ENCODE results near the gene ZNHIT1. TPM values are rescaled to one million over a fixed set of nuclear protein-coding genes. Genes with fewer than 3 reads are reported as not detected.
"Not testable (repeated sequence)": the region's sequence is repeated elsewhere in the genome, so short reads cannot be mapped to it uniquely, and the experiment has no call there.

ZNHIT1 gene
- total RNA-seq, 1 experiment from 2014 or later, result 106 TPM

- in situ Hi-C loops (cut with HindIII; ENCODE audit: low pct_unique_long_range_greater_than_20kb, low sequenced_read_pairs); DNase-seq (ENCODE audit: low read depth): not testable (repeated sequence)
Measured at GRCh38 chr7:101253199-101253598, 35.2 kb downstream of the ZNHIT1 start.

GRCh38 chr7:101255796-101256195, 37.8 kb downstream of the ZNHIT1 start:
- no peak for DNase-seq (ENCODE audit: low read depth)
- in situ Hi-C loops (cut with HindIII; ENCODE audit: low pct_unique_long_range_greater_than_20kb, low sequenced_read_pairs), result no loop called here

GRCh38 chr7:101258243-101258731, 40.3 kb downstream of the ZNHIT1 start:
- in situ Hi-C loops (cut with HindIII; ENCODE audit: low pct_unique_long_range_greater_than_20kb, low sequenced_read_pairs), result no loop called here

GRCh38 chr7:101264102-101264706, 46.2 kb downstream of the ZNHIT1 start:
- DNase-seq (ENCODE audit: low read depth); in situ Hi-C loops (cut with HindIII; ENCODE audit: low pct_unique_long_range_greater_than_20kb, low sequenced_read_pairs): not testable (repeated sequence)

More at GRCh38 chr7:101258243-101258731, 40.3 kb downstream of the ZNHIT1 start:
- no peak for DNase-seq (ENCODE audit: low read depth)

- DNase-seq (ENCODE audit: low read depth), result no peak
- in situ Hi-C loops (cut with HindIII; ENCODE audit: low pct_unique_long_range_greater_than_20kb, low sequenced_read_pairs), result no loop called here
Measured at GRCh38 chr7:101265622-101266516, 47.9 kb downstream of the ZNHIT1 start.

- DNase-seq (ENCODE audit: low read depth), result no peak
- in situ Hi-C loops (cut with HindIII; ENCODE audit: low pct_unique_long_range_greater_than_20kb, low sequenced_read_pairs), result no loop called here
Measured at GRCh38 chr7:101269664-101270063, 51.7 kb downstream of the ZNHIT1 start.

- no peak for DNase-seq (ENCODE audit: low read depth)
- in situ Hi-C loops (cut with HindIII; ENCODE audit: low pct_unique_long_range_greater_than_20kb, low sequenced_read_pairs), result no loop called here
Measured at GRCh38 chr7:101271021-101271420, 53.1 kb downstream of the ZNHIT1 start.

- no peak for DNase-seq (ENCODE audit: low read depth)
- in situ Hi-C loops (cut with HindIII; ENCODE audit: low pct_unique_long_range_greater_than_20kb, low sequenced_read_pairs), result no loop called here
Measured at GRCh38 chr7:101273206-101273605, 55.2 kb downstream of the ZNHIT1 start.

Other genes starting within 250 kb of the ZNHIT1 start
- gene MUC12, start 248.6 kb upstream of the ZNHIT1 start, total RNA-seq (2014; rRNA removed; shearing (Covaris generic); ENCODE audit: low replicate concordance), result 1.3 TPM in 1 of 2 replicates, not detected in the other
- not detected in 2 replicates for gene MUC17, start 198.1 kb upstream of the ZNHIT1 start, total RNA-seq (2014; rRNA removed; shearing (Covaris generic); ENCODE audit: low replicate concordance)
- 4.1 and 6.8 TPM in 2 replicates for gene TRIM56, start 132.7 kb upstream of the ZNHIT1 start, total RNA-seq (2014; rRNA removed; shearing (Covaris generic); ENCODE audit: low replicate concordance)
- 36.7 and 42.4 TPM in 2 replicates for gene SERPINE1, start 91.1 kb upstream of the ZNHIT1 start, total RNA-seq (2014; rRNA removed; shearing (Covaris generic); ENCODE audit: low replicate concordance)
- 296 and 312 TPM in 2 replicates for gene AP1S1, start 63.7 kb upstream of the ZNHIT1 start, total RNA-seq (2014; rRNA removed; shearing (Covaris generic); ENCODE audit: low replicate concordance)
- gene VGF, start 52.6 kb upstream of the ZNHIT1 start, total RNA-seq (2014; rRNA removed; shearing (Covaris generic); ENCODE audit: low replicate concordance), result 0.14 and 0.74 TPM in 2 replicates
- not detected in 2 replicates for gene NAT16, start 37.9 kb upstream of the ZNHIT1 start, total RNA-seq (2014; rRNA removed; shearing (Covaris generic); ENCODE audit: low replicate concordance)
- gene MOGAT3, start 17.1 kb upstream of the ZNHIT1 start, total RNA-seq (2014; rRNA removed; shearing (Covaris generic); ENCODE audit: low replicate concordance), result not detected in 2 replicates
- gene PLOD3, start 584 bp upstream of the ZNHIT1 start, total RNA-seq (2014; rRNA removed; shearing (Covaris generic); ENCODE audit: low replicate concordance), result 33.6 and 68.2 TPM in 2 replicates
- gene CLDN15, start 19.6 kb downstream of the ZNHIT1 start, total RNA-seq (2014; rRNA removed; shearing (Covaris generic); ENCODE audit: low replicate concordance), result 0.81 and 0.93 TPM in 2 replicates
- gene FIS1, start 26.9 kb downstream of the ZNHIT1 start, total RNA-seq (2014; rRNA removed; shearing (Covaris generic); ENCODE audit: low replicate concordance), result 130 and 156 TPM in 2 replicates
- 36.6 and 58.1 TPM in 2 replicates for gene IFT22, start 103.6 kb downstream of the ZNHIT1 start, total RNA-seq (2014; rRNA removed; shearing (Covaris generic); ENCODE audit: low replicate concordance)
- 1.1 and 1.7 TPM in 2 replicates for gene COL26A1, start 144.7 kb downstream of the ZNHIT1 start, total RNA-seq (2014; rRNA removed; shearing (Covaris generic); ENCODE audit: low replicate concordance)

Measured in Caki2 (cell line).